Measurements from ENCODE around the gene DLG1. TPM values are rescaled to one million over a fixed set of nuclear protein-coding genes. Genes with fewer than 3 reads are reported as not detected.

Gene DLG1
- total and polyA plus RNA-seq, 2 experiments from 2014 or later, result 27.6 to 98.0 TPM

DNA sequence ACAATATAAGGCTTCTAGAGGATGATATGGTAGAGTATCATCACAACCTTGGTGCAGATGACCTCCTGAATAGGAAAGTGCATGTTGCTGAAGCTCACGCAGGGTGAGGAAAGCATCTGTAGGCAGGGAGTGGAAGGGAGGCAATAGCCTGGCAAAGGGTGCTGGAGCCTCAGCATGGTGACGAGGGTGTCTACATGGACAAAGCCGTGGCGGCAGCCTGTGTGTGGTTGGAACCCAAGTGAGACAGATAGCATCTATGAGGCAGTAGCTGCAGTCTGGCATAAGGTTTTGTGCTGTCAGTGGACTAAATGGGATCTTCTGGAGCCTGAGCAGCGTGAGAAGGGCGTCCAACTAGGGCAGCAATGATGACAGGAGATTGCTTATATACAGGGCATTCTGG is 132.5 kb downstream of the DLG1 start (continued):
- TF ChIP-seq, protein P1, sequence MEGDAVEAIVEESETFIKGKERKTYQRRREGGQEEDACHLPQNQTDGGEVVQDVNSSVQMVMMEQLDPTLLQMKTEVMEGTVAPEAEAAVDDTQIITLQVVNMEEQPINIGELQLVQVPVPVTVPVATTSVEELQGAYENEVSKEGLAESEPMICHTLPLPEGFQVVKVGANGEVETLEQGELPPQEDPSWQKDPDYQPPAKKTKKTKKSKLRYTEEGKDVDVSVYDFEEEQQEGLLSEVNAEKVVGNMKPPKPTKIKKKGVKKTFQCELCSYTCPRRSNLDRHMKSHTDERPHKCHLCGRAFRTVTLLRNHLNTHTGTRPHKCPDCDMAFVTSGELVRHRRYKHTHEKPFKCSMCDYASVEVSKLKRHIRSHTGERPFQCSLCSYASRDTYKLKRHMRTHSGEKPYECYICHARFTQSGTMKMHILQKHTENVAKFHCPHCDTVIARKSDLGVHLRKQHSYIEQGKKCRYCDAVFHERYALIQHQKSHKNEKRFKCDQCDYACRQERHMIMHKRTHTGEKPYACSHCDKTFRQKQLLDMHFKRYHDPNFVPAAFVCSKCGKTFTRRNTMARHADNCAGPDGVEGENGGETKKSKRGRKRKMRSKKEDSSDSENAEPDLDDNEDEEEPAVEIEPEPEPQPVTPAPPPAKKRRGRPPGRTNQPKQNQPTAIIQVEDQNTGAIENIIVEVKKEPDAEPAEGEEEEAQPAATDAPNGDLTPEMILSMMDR (conservative IDR thresholded peaks at IDR 0.05; ENCODE audit: low read depth in 2 of 2), result no peak
- no peak for TF ChIP-seq ETS1 (IDR thresholded peaks at IDR 0.05)

GRCh38 chr3:197155046-197155445 is 143.4 kb downstream of the DLG1 start:
- DNase-seq (ENCODE audit: low spot score) (no peak), ATAC-seq (no peak)
- Histone ChIP-seq H3K4me2 (no peak overlapping the region), H3K4me3 (no peak overlapping the region), H3K79me2 (replicated peaks; ENCODE audit: insufficient read depth) (peaks cover 64% of the 10 kb centered on the region), H3K27ac (ENCODE audit: low read depth) (no peak overlapping the region), H3F3A (replicated peaks; ENCODE audit: low read depth) (no peaks in the 10 kb centered on the region), H3K36me3 (ENCODE audit: insufficient read depth) (no peaks in the 10 kb centered on the region), H2AFZ (no peak overlapping the region), H3K27me3 (ENCODE audit: insufficient read depth) (no peaks in the 10 kb centered on the region), H3K4me1 (ENCODE audit: insufficient read depth) (no peaks in the 10 kb centered on the region; the same call in 1 of the 2 replicates), H4K20me1 (replicated peaks; ENCODE audit: insufficient read depth) (no peaks in the 10 kb centered on the region), H3K9me2 (ENCODE audit: insufficient read depth) (no peaks in the 10 kb centered on the region)
- peaks cover 35% of the 10 kb centered on the region for H3K9me3 Mint-ChIP-seq
- H3K27me3 Mint-ChIP-seq (ENCODE audit: insufficient read depth, low read depth, poor library complexity), result peaks cover 2% of the 10 kb centered on the region
- TF ChIP-seq, protein P1 (conservative IDR thresholded peaks at IDR 0.05; ENCODE audit: low read depth in 2 of 2), result no peak
- TF ChIP-seq POLR2AphosphoS5 (IDR thresholded peaks at IDR 0.05; ENCODE audit: low read depth) (no peak), ETS1 (IDR thresholded peaks at IDR 0.05) (no peak), REST (IDR thresholded peaks at IDR 0.05; ENCODE audit: unreplicated experiment) (no peak), EZH2 (IDR thresholded peaks at IDR 0.05; ENCODE audit: low read depth, unreplicated experiment) (no peak), JUNB (IDR thresholded peaks at IDR 0.05; ENCODE audit: unreplicated experiment) (no peak), ZNF114 (CRISPR knock-in tag; IDR thresholded peaks at IDR 0.05) (no peak), EZH2phosphoT487 (IDR thresholded peaks at IDR 0.05; ENCODE audit: unreplicated experiment) (no peak), CREB1 (CRISPR knock-in tag; IDR thresholded peaks at IDR 0.05; ENCODE audit: low read depth) (no peak), NANOG (IDR thresholded peaks at IDR 0.05; ENCODE audit: borderline replicate concordance) (no peak)
- no peak overlapping the region for H3K4me3 Mint-ChIP-seq
- peaks cover 8% of the 10 kb centered on the region; the same call in 2 of the 3 replicates for H3K4me1 Mint-ChIP-seq
- no peak overlapping the region for H3K27ac Mint-ChIP-seq
- peaks cover 47% of the 10 kb centered on the region for H3K36me3 Mint-ChIP-seq (ENCODE audit: low read depth)
